ENCODE data around the gene SURF1.

Gene SURF1

GRCh38 chr9:133304158-133304470 lies 52.2 kb downstream of the SURF1 start:
- peaks cover 74% of the 10 kb centered on the region for H3K27me3 ChIP-seq (ENCODE audit: insufficient read depth, low read length)
- no peak overlapping the region for H2AFZ ChIP-seq (ENCODE audit: low read length, unreplicated experiment)
- H3K27ac ChIP-seq (ENCODE audit: low read depth, low read length): no peak overlapping the region
- H3K4me1 ChIP-seq (ENCODE audit: control insufficient read depth, insufficient read depth, low read length, unreplicated experiment): no peaks in the 10 kb centered on the region
- no peaks in the 10 kb centered on the region for H3K79me2 ChIP-seq (ENCODE audit: control insufficient read depth, insufficient read depth, low read length, unreplicated experiment)
- H3K36me3 ChIP-seq (ENCODE audit: insufficient read depth, low read length): no peaks in the 10 kb centered on the region
- H3K4me3 ChIP-seq (ENCODE audit: low read depth, low read length): no peak overlapping the region

- H3K27me3 ChIP-seq (ENCODE audit: insufficient read depth, low read length): peaks cover 73% of the 10 kb centered on the region
- no peaks in the 10 kb centered on the region for H3K36me3 ChIP-seq (ENCODE audit: insufficient read depth, low read length)
- H3K27ac ChIP-seq (ENCODE audit: low read depth, low read length): no peak overlapping the region
- H3K4me3 ChIP-seq (ENCODE audit: low read depth, low read length): no peak overlapping the region
- no peak overlapping the region for H2AFZ ChIP-seq (ENCODE audit: low read length, unreplicated experiment)
- H3K4me1 ChIP-seq (ENCODE audit: control insufficient read depth, insufficient read depth, low read length, unreplicated experiment): no peaks in the 10 kb centered on the region
- H3K79me2 ChIP-seq (ENCODE audit: control insufficient read depth, insufficient read depth, low read length, unreplicated experiment): no peaks in the 10 kb centered on the region
Measured at GRCh38 chr9:133303266-133304157, 52.8 kb downstream of the SURF1 start.

Measured in ACC112 (cell line).